Natural killer cell (primary cell): Measurements from ENCODE around the gene DNAJC4. TPM values are rescaled to one million over a fixed set of nuclear protein-coding genes. Genes with fewer than 3 reads are reported as not detected.

ENCODE experiments used
- ATAC-seq, 3 donors: fragments of 150-1000 bp in 2 of 3; fragments of 200-7000 bp in 1 of 3; cut with Tn5 transposase; 1 replicate in 1 of 3; 2 replicates in 2 of 3; pipeline ENCODE4 v1.10.0; 2021; ENCODE audit warnings: mild to moderate bottlenecking in 2 of 3, moderate library complexity in 2 of 3
- DNase-seq, 2 donors: peaks; one replicate each; pipeline versions ENCODE4 v3.0.0 to v3.0.0-alpha.2; 2013 to 2021; ENCODE audit warnings: mixed read lengths in 1 of 2
- H3K27ac ChIP-seq: one replicate; pipeline ENCODE4 v1.5.1; 2013; ENCODE audit warnings: mild to moderate bottlenecking, low read length
- H3K27me3 ChIP-seq: one replicate; pipeline ENCODE4 v1.6.1; 2013; ENCODE audit warnings: low read length; ENCODE audit not compliant: control insufficient read depth, insufficient read depth
- H3K36me3 ChIP-seq: one replicate; pipeline ENCODE4 v1.6.1; 2013; ENCODE audit warnings: low read length; ENCODE audit not compliant: control insufficient read depth, insufficient read depth
- H3K4me1 ChIP-seq: one replicate; pipeline ENCODE4 v1.6.1; 2013; ENCODE audit warnings: low read length; ENCODE audit not compliant: control insufficient read depth, insufficient read depth
- H3K4me3 ChIP-seq: one replicate; pipeline ENCODE4 v1.5.1; 2013; ENCODE audit warnings: low read length
- H3K9me3 ChIP-seq: one replicate; pipeline ENCODE4 v1.6.1; 2013; ENCODE audit warnings: low read length; ENCODE audit not compliant: control insufficient read depth, insufficient read depth
- H3K27ac Mint-ChIP-seq, 2 donors: one replicate each; pipeline ENCODE4 v1.8.0; 2022; ENCODE audit warnings: mild to moderate bottlenecking in 2 of 2, mixed read lengths in 2 of 2, moderate library complexity in 1 of 2
- H3K27me3 Mint-ChIP-seq, 2 donors: one replicate each; pipeline ENCODE4 v1.8.0; 2022; ENCODE audit warnings: low read depth in 2 of 2, mixed read lengths in 2 of 2
- H3K36me3 Mint-ChIP-seq: one replicate; pipeline ENCODE4 v1.8.0; 2022; ENCODE audit warnings: mixed read lengths
- H3K4me1 Mint-ChIP-seq, 2 donors: one replicate each; pipeline ENCODE4 v1.8.0; 2022; ENCODE audit warnings: mixed read lengths in 2 of 2
- H3K4me3 Mint-ChIP-seq: one replicate; pipeline ENCODE4 v1.8.0; 2022; ENCODE audit warnings: mild to moderate bottlenecking, moderate library complexity, mixed read lengths
- H3K9me3 Mint-ChIP-seq, 2 donors: one replicate each; pipeline ENCODE4 v1.8.0; 2022; ENCODE audit warnings: mixed read lengths in 2 of 2
- CTCF ChIP-seq: fragments of 200-600 bp; IDR thresholded peaks from one replicate; pipeline ENCODE4 v1.8.0; 2022; ENCODE audit warnings: antibody characterized with exemption
- WGBS: methylation state at CpG from one replicate; pipeline ENCODE4 v1.1.7; 2013; ENCODE audit warnings: missing lambda C conversion rate; ENCODE audit not compliant: insufficient coverage; 5-methylcytosine and 5-hydroxymethylcytosine counted together
- intact Hi-C: fragments of 100-400 bp; cut with micrococcal nuclease; formaldehyde crosslinking; loops from one replicate; pipeline ENCODE4 v1.14.2; 2022
- total RNA-seq, 4 donors: library from RNA; stranded (reverse); fragments of 120-200 nt in 1 of 4; gene quantifications; one replicate each; pipeline versions ENCODE4 v1.2.3 to v1.2.4, GENCODE V29; 2013 to 2022

The DNAJC4 gene
- total RNA-seq, 3 donors from 2014 or later (not counting 1 experiment from before 2014, with no cell fraction given): 45.0 to 47.0 (median 46.6) TPM

DNA sequence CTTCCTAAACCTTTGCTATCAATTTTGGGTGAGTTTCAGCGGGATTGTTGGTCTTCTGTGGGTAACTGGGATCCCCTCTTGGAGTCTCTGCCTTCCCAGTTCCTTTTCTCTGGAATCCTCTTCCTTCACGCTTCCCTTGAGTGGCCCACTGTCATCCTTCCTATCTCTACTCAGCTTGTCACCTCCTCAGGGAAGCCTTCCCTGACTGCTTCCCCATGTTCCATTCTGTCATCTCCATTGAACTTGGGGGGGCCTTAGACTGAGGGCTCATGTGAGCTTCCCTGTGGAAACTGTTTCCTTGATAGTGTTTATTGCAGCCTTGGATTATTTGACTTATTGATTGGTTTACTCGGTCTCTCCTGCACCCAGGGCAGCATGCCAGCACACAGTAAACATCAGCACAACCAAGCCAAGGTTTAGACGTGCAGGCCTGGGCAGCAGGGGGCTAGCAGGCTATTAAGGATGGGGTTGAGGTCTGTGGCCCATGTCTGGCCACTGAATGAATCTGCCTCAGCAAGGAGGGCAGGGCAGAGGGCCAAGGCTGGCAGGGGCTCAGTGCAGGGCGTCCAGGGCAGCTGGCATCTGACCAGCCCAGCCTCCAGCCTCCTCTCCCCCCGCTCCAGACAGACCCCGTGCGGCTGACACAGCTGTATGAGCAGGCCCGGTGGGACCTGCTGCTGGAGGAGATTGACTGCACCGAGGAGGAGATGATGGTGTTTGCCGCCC, 11.6 kb upstream of the DNAJC4 start:
- no peak overlapping the region for H3K27ac ChIP-seq
- no peak for TF ChIP-seq CTCF
- H3K4me1 ChIP-seq: peaks cover 6% of the 10 kb centered on the region
- H3K9me3 ChIP-seq: no peaks in the 10 kb centered on the region
- Mint-ChIP-seq H3K4me1 (peaks cover 5 to 16% of the 10 kb centered on the region in 2 donors), H3K4me3 (no peak overlapping the region), H3K36me3 (no peaks in the 10 kb centered on the region), H3K27me3 (no peaks in the 10 kb centered on the region), H3K27ac (peak overlapping the region in 1 of 2 donors; percentile 66), H3K9me3 (no peaks in the 10 kb centered on the region)
- H3K4me3 ChIP-seq: no peak overlapping the region
- DNase-seq (no peak), ATAC-seq (no peak)
- intact Hi-C loops: no loop called here
- 97% methylated on average over 10 of the region's 11 CpGs for WGBS
- H3K36me3 ChIP-seq: peaks cover 66% of the 10 kb centered on the region
- no peaks in the 10 kb centered on the region for H3K27me3 ChIP-seq

DNA sequence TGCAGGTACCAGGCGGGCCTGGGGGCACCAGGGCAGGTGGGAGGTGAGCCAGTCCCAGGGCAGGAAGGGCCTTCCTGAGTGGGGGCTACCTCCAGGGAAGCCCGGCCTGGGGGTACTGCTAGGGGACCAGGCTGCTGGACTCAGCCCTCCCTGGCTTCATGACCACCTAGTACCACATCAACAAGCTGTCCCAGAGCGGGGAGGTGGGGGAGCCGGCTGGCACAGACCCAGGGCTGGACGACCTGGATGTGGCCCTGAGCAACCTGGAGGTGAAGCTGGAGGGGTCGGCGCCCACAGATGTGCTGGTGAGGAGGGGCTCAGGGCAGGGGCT, 11.0 kb upstream of the DNAJC4 start:
- ATAC-seq: no peak
- peaks cover 69% of the 10 kb centered on the region for H3K36me3 ChIP-seq
- intact Hi-C loops: no loop called here
- no peaks in the 10 kb centered on the region for H3K9me3 ChIP-seq
- Mint-ChIP-seq H3K27me3 (no peaks in the 10 kb centered on the region), H3K27ac (no peak overlapping the region), H3K36me3 (no peaks in the 10 kb centered on the region), H3K4me1 (peaks cover 5 to 15% of the 10 kb centered on the region in 2 donors), H3K4me3 (no peak overlapping the region), H3K9me3 (no peaks in the 10 kb centered on the region)
- H3K4me1 ChIP-seq: peaks cover 6% of the 10 kb centered on the region
- H3K27ac ChIP-seq: no peak overlapping the region
- no peak for DNase-seq
- no peaks in the 10 kb centered on the region for H3K27me3 ChIP-seq
- H3K4me3 ChIP-seq: no peak overlapping the region
- WGBS: 98% methylated on average over 7 of the region's 7 CpGs
- TF ChIP-seq CTCF: no peak

DNA sequence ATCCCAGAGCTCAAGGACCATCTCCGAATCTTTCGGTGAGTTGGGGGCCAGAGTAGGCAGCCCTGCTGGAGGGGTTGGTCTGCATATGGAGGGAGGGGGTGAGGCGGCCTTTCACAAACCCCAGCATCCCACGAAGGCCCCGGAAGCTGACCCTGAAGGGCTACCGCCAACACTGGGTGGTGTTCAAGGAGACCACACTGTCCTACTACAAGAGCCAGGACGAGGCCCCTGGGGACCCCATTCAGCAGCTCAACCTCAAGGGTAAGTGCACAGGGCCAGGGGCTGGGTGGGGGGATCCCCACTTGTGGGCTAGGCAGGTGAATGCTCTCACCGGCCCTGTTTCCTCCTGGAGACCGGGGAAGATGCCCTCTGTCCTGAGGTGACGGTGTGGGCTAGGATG, 10.6 kb upstream of the DNAJC4 start:
- Histone ChIP-seq H3K27me3 (no peaks in the 10 kb centered on the region), H3K4me3 (no peak overlapping the region), H3K27ac (no peak overlapping the region), H3K36me3 (peaks cover 67% of the 10 kb centered on the region), H3K9me3 (no peaks in the 10 kb centered on the region), H3K4me1 (peaks cover 9% of the 10 kb centered on the region)
- 94% methylated on average over 10 of the region's 10 CpGs for WGBS
- Mint-ChIP-seq H3K27ac (no peak overlapping the region), H3K27me3 (no peaks in the 10 kb centered on the region), H3K9me3 (no peaks in the 10 kb centered on the region), H3K4me3 (no peak overlapping the region), H3K4me1 (peaks cover 5 to 17% of the 10 kb centered on the region in 2 donors), H3K36me3 (no peaks in the 10 kb centered on the region)
- intact Hi-C loops: no loop called here
- no peak for TF ChIP-seq CTCF
- DNase-seq: no peak
- no peak for ATAC-seq

GRCh38 chr11:64220271-64220670, 10.1 kb upstream of the DNAJC4 start:
- peaks cover 10 to 22% of the 10 kb centered on the region in 2 donors for H3K4me1 Mint-ChIP-seq
- Histone ChIP-seq H3K27me3 (no peaks in the 10 kb centered on the region), H3K4me1 (peaks cover 15% of the 10 kb centered on the region), H3K27ac (no peak overlapping the region), H3K36me3 (peaks cover 62% of the 10 kb centered on the region), H3K9me3 (no peaks in the 10 kb centered on the region), H3K4me3 (no peak overlapping the region)
- H3K36me3 Mint-ChIP-seq: no peaks in the 10 kb centered on the region
- no peak overlapping the region for H3K27ac Mint-ChIP-seq
- no peak for TF ChIP-seq CTCF
- DNase-seq: no peak
- H3K4me3 Mint-ChIP-seq: no peak overlapping the region
- intact Hi-C loops: no loop called here
- H3K9me3 Mint-ChIP-seq: no peaks in the 10 kb centered on the region
- 96% methylated on average over 17 of the region's 17 CpGs for WGBS
- ATAC-seq: no peak
- no peaks in the 10 kb centered on the region for H3K27me3 Mint-ChIP-seq
